Pancreas (tissue), 10 donors: ENCODE results near the gene PGM1. TPM values are rescaled to one million over a fixed set of nuclear protein-coding genes. Genes with fewer than 3 reads are reported as not detected.

ENCODE experiments used
- ATAC-seq, 4 donors: fragments of 200-7000 bp; cut with Tn5 transposase; one replicate each; pipeline versions ENCODE4 v1.8.0 to v1.9.1; 2020; ENCODE audit warnings: mild to moderate bottlenecking in 4 of 4, moderate library complexity in 4 of 4
- DNase-seq, 6 donors: peaks; one replicate each; pipeline ENCODE4 v3.0.0-alpha.2; 2020
- FAIRE-seq: peaks from 2 replicates; lab custom pipeline; 2012; peaks lifted over from hg19 to GRCh38; lab: Jason Lieb, UNC
- H3K27ac ChIP-seq, 4 donors: fragments of 200-600 bp; sonication (generic); 1 replicate in 3 of 4; 2 replicates in 1 of 4; pipeline versions ENCODE4 v1.5.0 to v1.8.0; 2020
- H3K27me3 ChIP-seq, 4 donors: fragments of 200-600 bp; one replicate each; pipeline ENCODE4 v1.8.0; 2021
- H3K36me3 ChIP-seq, 3 donors: fragments of 200-600 bp; sonication (generic) in 1 of 3; one replicate each; pipeline versions ENCODE4 v1.5.0 to v1.8.0; 2020 to 2021
- H3K4me1 ChIP-seq, 3 donors: fragments of 200-600 bp; one replicate each; pipeline ENCODE4 v1.8.0; 2021
- H3K4me3 ChIP-seq, 4 donors: fragments of 200-600 bp; sonication (generic) in 2 of 4; one replicate each; pipeline versions ENCODE4 v1.5.0 to v1.8.0; 2020 to 2021
- H3K9me3 ChIP-seq, 4 donors: fragments of 200-600 bp; one replicate each; pipeline ENCODE4 v1.8.0; 2021
- WGBS, 2 donors: extraction: QIAGEN DNeasy Blood & Tissue Kit; methylation state at CpG; one replicate each; pipeline ENCODE4 v1.1.7; 2013; 5-methylcytosine and 5-hydroxymethylcytosine counted together
- intact Hi-C, 3 donors: fragments of 100-400 bp; cut with DNase I; formaldehyde crosslinking; loops; one replicate each; pipeline versions ENCODE4 v1.11.1 to v1.14.2; 2022
- polyA plus RNA-seq, 2 donors: library from polyadenylated mRNA; stranded (reverse); fragments of 200-250 nt; gene quantifications; one replicate each; pipeline ENCODE4 v1.2.3, GENCODE V29; 2013
- total RNA-seq, 6 donors: library from RNA; stranded (reverse); fragmentation: NEBNext Ultra II Directional in 4 of 6; extraction: Animal tissue kit (Norgen Biotek cat#: 25700) in 4 of 6; gene quantifications; one replicate each; pipeline versions ENCODE4 v1.2.1 to v1.2.4, GENCODE V29; 2021 to 2023
- TF ChIP-seq, protein P1 (sequence below), 4 donors: fragments of 200-600 bp; sonication (generic) in 3 of 4; IDR thresholded peaks; one replicate each; pipeline versions ENCODE4 v1.5.0 to v1.8.0; 2021; ENCODE audit warnings: antibody characterized with exemption in 4 of 4
- donor health status: healthy with polysubstance abuse.
- donor health status: DM: no; HTN: no; CAD: no; lungs with moderate emphysema.
- donor health status: DM: no; HTN: no; CAD: no.
- donor health status: control.
- donor health status: control.
- donor health status: Bipolar disorder and iron deficiency.
- donor health status: DM: yes; HTN: yes; CAD: no.
- donor health status: DM: no; HTN: no; CAD: no.
- donor health status: DM: no; HTN: no; CAD: no.
- donor health status: DM: yes; HTN: yes; CAD: no.

PGM1 gene
- total and polyA plus RNA-seq, 8 donors = 19.8 to 106 (median 63.5) TPM

DNA sequence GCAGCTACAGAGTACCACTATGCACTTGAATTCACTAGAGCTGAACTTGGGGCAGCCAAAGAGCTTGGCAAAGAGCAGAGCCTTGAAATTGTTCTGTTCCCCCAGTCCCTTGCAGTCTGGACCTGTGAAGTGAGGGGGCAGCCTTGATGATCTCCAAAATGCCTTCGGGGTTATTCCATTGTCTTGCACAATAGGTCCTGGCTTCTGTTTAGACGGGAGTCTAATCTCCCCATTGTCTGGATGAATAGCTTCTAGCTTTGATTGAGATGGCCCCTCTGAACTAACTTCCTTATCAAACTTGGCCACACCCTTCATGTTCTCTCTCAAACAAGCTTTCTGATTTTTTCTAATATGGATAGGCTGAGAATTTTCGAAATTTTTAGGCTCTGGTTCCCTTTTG, 72.6 kb downstream of the PGM1 start:
- H3K27me3 ChIP-seq = no peaks in the 10 kb centered on the region
- peaks cover 0 to under 1% (median 0%) of the 10 kb centered on the region in 3 donors for H3K36me3 ChIP-seq
- intact Hi-C loops = no loop called here
- FAIRE-seq (no peak), ATAC-seq (no peak), DNase-seq (no peak)
- WGBS, 2 donors = 79 to 83% methylated on average over 3 of the region's 3 CpGs
- H3K4me3 ChIP-seq = no peak overlapping the region
- peaks cover 0 to 18% (median 11%) of the 10 kb centered on the region in 3 donors for H3K4me1 ChIP-seq
- H3K9me3 ChIP-seq = no peaks in the 10 kb centered on the region
- TF ChIP-seq, protein P1, sequence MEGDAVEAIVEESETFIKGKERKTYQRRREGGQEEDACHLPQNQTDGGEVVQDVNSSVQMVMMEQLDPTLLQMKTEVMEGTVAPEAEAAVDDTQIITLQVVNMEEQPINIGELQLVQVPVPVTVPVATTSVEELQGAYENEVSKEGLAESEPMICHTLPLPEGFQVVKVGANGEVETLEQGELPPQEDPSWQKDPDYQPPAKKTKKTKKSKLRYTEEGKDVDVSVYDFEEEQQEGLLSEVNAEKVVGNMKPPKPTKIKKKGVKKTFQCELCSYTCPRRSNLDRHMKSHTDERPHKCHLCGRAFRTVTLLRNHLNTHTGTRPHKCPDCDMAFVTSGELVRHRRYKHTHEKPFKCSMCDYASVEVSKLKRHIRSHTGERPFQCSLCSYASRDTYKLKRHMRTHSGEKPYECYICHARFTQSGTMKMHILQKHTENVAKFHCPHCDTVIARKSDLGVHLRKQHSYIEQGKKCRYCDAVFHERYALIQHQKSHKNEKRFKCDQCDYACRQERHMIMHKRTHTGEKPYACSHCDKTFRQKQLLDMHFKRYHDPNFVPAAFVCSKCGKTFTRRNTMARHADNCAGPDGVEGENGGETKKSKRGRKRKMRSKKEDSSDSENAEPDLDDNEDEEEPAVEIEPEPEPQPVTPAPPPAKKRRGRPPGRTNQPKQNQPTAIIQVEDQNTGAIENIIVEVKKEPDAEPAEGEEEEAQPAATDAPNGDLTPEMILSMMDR (IDR thresholded peaks at IDR 0.05) = no peak
- no peak overlapping the region for H3K27ac ChIP-seq

GRCh38 chr1:63668298-63668697, 75.1 kb downstream of the PGM1 start:
- ATAC-seq = no peak
- 76 to 77% methylated on average over 2 of the region's 2 CpGs for WGBS, 2 donors
- peaks cover 0 to 18% (median 11%) of the 10 kb centered on the region in 3 donors for H3K4me1 ChIP-seq
- H3K4me3 ChIP-seq = no peak overlapping the region
- DNase-seq = no peak
- H3K27ac ChIP-seq = no peak overlapping the region
- H3K36me3 ChIP-seq = no peaks in the 10 kb centered on the region
- no peak for FAIRE-seq
- intact Hi-C loops = no loop called here
- H3K9me3 ChIP-seq = no peaks in the 10 kb centered on the region
- TF ChIP-seq, protein P1 (IDR thresholded peaks at IDR 0.05) = no peak
- no peaks in the 10 kb centered on the region for H3K27me3 ChIP-seq

- intact Hi-C loops = no loop called here
- 24 to 26% methylated on average over 15 of the region's 15 CpGs for WGBS, 2 donors
- DNase-seq = peak; percentile 49 to 73 (median 60)
- peak; percentile 70 to 87 (median 83) for ATAC-seq
- TF ChIP-seq, protein P1 (IDR thresholded peaks at IDR 0.05) = no peak
- Histone ChIP-seq H3K36me3 (no peaks in the 10 kb centered on the region), H3K27ac (peak overlapping the region; percentile 70 to 82 (median 78)), H3K4me1 (peaks cover 0 to 18% (median 11%) of the 10 kb centered on the region in 3 donors), H3K9me3 (no peaks in the 10 kb centered on the region), H3K4me3 (peak overlapping the region in 2 of 4 donors; percentile 10 to 26), H3K27me3 (no peaks in the 10 kb centered on the region)
- FAIRE-seq = no peak
Measured at GRCh38 chr1:63669151-63669961, 76.1 kb downstream of the PGM1 start.

DNA sequence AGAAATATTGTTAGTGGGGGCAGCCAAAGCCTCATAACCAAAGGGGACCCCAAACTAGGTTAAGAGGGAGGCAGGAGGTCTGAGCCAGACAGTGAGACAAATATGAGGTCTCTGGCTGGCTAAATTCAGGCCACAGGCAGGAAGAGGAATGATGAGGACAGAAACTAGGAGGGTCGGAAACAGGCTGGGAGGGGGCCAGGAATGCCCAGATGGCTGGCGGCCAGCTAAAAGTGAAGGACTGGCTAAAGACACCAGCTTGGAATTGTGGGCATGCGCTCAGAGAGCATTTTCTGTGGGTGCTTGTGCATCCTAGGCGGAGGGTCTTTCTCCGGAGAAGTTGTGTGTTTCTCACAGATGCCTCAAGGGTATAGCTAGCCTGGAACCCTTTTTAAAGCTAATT, 77.0 kb downstream of the PGM1 start:
- Histone ChIP-seq H3K9me3 (no peaks in the 10 kb centered on the region), H3K4me3 (peak overlapping the region in 2 of 4 donors; percentile 10 to 26), H3K36me3 (no peaks in the 10 kb centered on the region), H3K27ac (peak overlapping the region; percentile 70 to 82 (median 78)), H3K4me1 (peaks cover 5 to 23% (median 11%) of the 10 kb centered on the region in 3 donors), H3K27me3 (no peaks in the 10 kb centered on the region)
- WGBS, 2 donors = 76 to 78% methylated on average over 5 of the region's 5 CpGs
- peak in 1 of 6 donors; percentile 29 for DNase-seq
- ATAC-seq = no peak
- no peak for FAIRE-seq
- intact Hi-C loops = loop anchor here in 1 of 3 donors (10.0 kb wide), 1 partner anchor 575 kb away; no protein-coding TSS in a partner anchor
- TF ChIP-seq, protein P1 (IDR thresholded peaks at IDR 0.05) = no peak
